Measurements from ENCODE around the gene TACC2.

Gene TACC2

GRCh38 chr10:121988361-121989324, at the start of gene TACC2:
Gene TACC2 (plus strand): TSS chr10:121989163. CDS start chr10:122021982, 32,819 bp downstream.
- TF ChIP-seq, protein P1, sequence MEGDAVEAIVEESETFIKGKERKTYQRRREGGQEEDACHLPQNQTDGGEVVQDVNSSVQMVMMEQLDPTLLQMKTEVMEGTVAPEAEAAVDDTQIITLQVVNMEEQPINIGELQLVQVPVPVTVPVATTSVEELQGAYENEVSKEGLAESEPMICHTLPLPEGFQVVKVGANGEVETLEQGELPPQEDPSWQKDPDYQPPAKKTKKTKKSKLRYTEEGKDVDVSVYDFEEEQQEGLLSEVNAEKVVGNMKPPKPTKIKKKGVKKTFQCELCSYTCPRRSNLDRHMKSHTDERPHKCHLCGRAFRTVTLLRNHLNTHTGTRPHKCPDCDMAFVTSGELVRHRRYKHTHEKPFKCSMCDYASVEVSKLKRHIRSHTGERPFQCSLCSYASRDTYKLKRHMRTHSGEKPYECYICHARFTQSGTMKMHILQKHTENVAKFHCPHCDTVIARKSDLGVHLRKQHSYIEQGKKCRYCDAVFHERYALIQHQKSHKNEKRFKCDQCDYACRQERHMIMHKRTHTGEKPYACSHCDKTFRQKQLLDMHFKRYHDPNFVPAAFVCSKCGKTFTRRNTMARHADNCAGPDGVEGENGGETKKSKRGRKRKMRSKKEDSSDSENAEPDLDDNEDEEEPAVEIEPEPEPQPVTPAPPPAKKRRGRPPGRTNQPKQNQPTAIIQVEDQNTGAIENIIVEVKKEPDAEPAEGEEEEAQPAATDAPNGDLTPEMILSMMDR (conservative IDR thresholded peaks at IDR 0.05), result no peak

GRCh38 chr10:121941532-121941931, 47.4 kb upstream of the TACC2 start:
- TF ChIP-seq, protein P1 (conservative IDR thresholded peaks at IDR 0.05), result no peak
- H3K27ac ChIP-seq, result no peak overlapping the region

More at GRCh38 chr10:121988361-121989324, at the start of gene TACC2:
- no peak within 1 kb of the TSS for H3K27ac ChIP-seq

DNA sequence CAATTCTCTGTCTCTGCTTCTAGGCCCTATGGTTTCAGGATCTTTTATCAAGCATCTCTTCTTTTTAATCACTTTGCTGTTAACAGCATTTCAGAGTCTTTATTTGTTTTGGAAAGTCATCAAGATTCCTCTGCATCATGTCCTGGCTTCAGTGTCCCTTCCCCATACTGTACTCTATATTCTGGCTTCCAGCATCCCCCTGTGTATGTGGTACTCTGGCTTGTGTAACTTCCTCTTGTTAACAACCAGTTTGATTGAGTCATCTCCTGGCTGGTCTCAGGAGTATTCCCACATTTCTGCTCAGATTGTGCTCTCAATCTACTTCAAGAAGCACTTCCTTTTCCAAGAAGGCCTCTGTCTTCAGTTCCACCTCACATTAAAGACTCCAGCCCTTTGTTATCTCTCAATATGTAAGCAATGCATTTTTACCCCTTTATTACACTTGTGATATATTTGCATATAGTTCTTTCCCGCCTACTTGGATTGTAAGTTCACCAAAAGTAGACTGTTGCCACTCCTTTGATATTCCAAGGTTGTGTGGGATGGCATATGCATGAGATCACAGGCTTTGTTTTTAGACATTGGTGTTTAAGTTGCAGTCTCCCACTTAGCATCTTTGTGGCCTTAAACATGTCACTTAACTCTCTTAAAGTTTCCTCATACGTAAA, 46.1 kb upstream of the TACC2 start:
- peak overlapping the region; percentile 29 for H3K27ac ChIP-seq
- TF ChIP-seq, protein P1 (conservative IDR thresholded peaks at IDR 0.05), result no peak

DNA sequence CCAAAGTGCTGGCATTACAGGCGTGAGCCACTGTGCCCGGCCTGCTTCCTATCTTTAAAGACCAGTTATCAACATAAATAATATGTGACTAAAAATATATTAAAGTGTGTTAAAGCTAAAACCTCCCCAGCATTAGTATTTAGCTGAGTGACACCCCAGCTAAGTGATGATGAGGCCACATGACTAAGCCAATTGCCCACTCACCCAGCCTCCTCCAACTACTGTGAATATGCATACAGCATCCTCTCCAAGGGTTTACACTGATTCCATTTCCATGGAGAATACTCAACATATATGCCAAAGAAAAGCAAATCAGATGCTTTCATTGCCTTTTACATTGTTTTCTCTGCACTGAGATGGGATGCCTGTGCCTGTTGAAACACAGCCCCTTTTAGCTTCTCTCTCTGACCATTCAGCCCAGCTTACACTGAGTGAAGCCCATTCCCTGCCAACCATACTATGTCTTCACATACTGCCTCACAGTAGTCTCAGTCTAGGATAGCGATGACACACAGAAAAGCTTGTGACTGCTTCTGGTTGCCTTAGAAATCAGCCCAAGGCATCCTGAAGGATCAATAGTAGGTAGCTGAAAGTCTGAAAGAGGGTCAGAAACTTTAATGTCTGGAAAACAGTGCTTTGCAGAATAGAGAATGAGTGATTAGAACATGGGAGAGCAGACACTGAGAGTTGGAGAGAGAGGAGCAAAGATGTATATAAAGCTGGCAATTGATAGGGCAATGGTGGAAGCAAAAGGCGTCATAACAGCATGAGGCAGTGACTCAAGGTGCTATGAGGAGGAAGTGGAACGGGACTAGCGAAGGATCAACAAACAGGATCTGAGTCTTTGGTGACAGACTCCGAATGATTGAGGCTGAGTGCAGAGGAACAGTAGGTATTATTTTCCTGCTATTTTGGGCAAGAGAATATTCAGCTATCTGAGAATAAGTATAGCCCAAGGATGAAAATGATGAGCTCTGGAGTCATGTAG, 41.3 kb upstream of the TACC2 start:
- H3K27ac ChIP-seq, result no peak overlapping the region
- TF ChIP-seq, protein P1 (conservative IDR thresholded peaks at IDR 0.05), result no peak

GRCh38 chr10:121949049-121949448, 39.9 kb upstream of the TACC2 start:
- TF ChIP-seq, protein P1 (conservative IDR thresholded peaks at IDR 0.05), result no peak
- peak overlapping the region; percentile 25; the same call in 1 of the 2 replicates for H3K27ac ChIP-seq

- TF ChIP-seq, protein P1 (conservative IDR thresholded peaks at IDR 0.05), result no peak
- peak overlapping the region; percentile 25; the same call in 1 of the 2 replicates for H3K27ac ChIP-seq
These were observed 39.5 kb upstream of the TACC2 start for GRCh38 chr10:121949451-121949850.
